Transverse colon (tissue), 4 donors: Measurements from ENCODE around the gene CFAP58.

Source experiments
- POLR2A ChIP-seq: fragments of 450-650 bp; IDR thresholded peaks from one replicate; pipeline ENCODE4 v1.6.1; 2016; ENCODE audit warnings: antibody characterized with exemption, mild to moderate bottlenecking, moderate library complexity
- POLR2AphosphoS5 ChIP-seq, 3 donors: sonication (generic); formaldehyde crosslinking; IDR thresholded peaks; one replicate each; pipeline ENCODE4 v1.6.1; 2016; ENCODE audit warnings: antibody characterized with exemption in 3 of 3
- TF ChIP-seq, protein P1 (sequence below), 5 experiments: fragments of 200-600 bp in 3 of 5; fragments of 450-650 bp in 2 of 5; sonication (generic) in 3 of 5; IDR thresholded peaks; 1 replicate in 2 of 5; 2 replicates in 3 of 5; pipeline ENCODE4 v1.5.1; 2016 to 2017; ENCODE audit warnings: antibody characterized with exemption in 5 of 5, inconsistent platforms in 3 of 5, mild to moderate bottlenecking in 2 of 5, moderate library complexity in 1 of 5

DNA sequence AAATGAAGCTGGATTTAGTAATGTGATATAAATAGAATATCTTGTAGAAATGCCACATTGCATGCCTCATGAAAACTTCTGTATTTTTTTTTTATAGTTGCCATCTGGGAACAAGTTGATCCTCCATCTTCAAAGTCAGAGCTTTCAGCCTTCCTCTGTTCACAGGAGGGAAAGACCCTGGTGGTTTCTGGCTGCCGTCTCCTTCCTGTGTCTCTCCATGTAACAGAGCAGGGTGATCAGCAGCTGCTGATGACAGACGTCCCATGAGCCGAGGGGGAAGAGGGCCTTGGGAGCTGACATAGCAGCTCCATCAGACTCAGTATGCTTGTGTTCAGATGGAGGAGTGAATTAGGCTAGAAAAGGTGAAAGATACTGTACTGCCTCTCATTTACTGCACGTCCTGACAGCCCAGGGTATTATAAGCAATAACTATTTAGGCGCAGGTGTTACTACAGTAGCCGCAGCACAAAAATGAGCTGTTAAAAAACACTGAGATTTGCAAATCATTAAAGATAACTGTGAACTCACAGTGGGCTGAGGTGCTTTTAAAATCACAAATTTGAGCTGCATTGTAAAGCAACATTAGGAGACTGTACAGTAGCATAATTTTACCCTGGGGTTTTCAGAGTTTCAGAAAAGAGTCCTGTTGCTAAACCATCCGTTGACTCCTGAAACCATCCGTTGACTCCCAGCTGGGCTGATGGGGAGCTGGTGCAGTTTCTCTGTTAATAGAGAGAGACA is 103.3 kb downstream of the CFAP58 start:
- TF ChIP-seq POLR2AphosphoS5 (IDR thresholded peaks at IDR 0.05): no peak
- TF ChIP-seq, protein P1, sequence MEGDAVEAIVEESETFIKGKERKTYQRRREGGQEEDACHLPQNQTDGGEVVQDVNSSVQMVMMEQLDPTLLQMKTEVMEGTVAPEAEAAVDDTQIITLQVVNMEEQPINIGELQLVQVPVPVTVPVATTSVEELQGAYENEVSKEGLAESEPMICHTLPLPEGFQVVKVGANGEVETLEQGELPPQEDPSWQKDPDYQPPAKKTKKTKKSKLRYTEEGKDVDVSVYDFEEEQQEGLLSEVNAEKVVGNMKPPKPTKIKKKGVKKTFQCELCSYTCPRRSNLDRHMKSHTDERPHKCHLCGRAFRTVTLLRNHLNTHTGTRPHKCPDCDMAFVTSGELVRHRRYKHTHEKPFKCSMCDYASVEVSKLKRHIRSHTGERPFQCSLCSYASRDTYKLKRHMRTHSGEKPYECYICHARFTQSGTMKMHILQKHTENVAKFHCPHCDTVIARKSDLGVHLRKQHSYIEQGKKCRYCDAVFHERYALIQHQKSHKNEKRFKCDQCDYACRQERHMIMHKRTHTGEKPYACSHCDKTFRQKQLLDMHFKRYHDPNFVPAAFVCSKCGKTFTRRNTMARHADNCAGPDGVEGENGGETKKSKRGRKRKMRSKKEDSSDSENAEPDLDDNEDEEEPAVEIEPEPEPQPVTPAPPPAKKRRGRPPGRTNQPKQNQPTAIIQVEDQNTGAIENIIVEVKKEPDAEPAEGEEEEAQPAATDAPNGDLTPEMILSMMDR (IDR thresholded peaks at IDR 0.05): no peak
- TF ChIP-seq POLR2A: no peak
